Measurements from ENCODE around the gene GZMH.
"Not testable (repeated sequence)": the region's sequence is repeated elsewhere in the genome, so short reads cannot be mapped to it uniquely, and the experiment has no call there.

Gene GZMH

GRCh38 chr14:24591004-24591403 lies 18.5 kb downstream of the GZMH start:
- DNase-seq, result not testable (repeated sequence)

- DNase-seq, result not testable (repeated sequence)
Observed at GRCh38 chr14:24584402-24584801, 25.1 kb downstream of the GZMH start.

GRCh38 chr14:24578558-24578957 lies 30.9 kb downstream of the GZMH start:
- no peak for DNase-seq

- DNase-seq, result no peak
Observed at GRCh38 chr14:24576771-24577170, 32.7 kb downstream of the GZMH start.

- no peak for DNase-seq
Observed at GRCh38 chr14:24576182-24576581, 33.3 kb downstream of the GZMH start, which contains the start of gene CTSG. Gene CTSG (minus strand): TSS chr14:24576250. CDS start chr14:24576223, 27 bp downstream.

- no peak for DNase-seq
Observed at GRCh38 chr14:24574206-24574774, 35.2 kb downstream of the GZMH start.

- DNase-seq, result no peak
Observed at GRCh38 chr14:24566318-24566717, 43.2 kb downstream of the GZMH start.

GRCh38 chr14:24565766-24566165 lies 43.7 kb downstream of the GZMH start:
- no peak for DNase-seq

GRCh38 chr14:24563505-24563904 lies 46.0 kb downstream of the GZMH start:
- DNase-seq, result no peak

GRCh38 chr14:24556756-24557155 lies 52.7 kb downstream of the GZMH start:
- DNase-seq, result no peak
